ENCODE measurements around the gene SERINC1. TPM values are rescaled to one million over a fixed set of nuclear protein-coding genes. Genes with fewer than 3 reads are reported as not detected.
A peak's percentile ranks its signal among the peaks of the same experiment; 100 is the strongest.
"Not testable (repeated sequence)": the region's sequence is repeated elsewhere in the genome, so short reads cannot be mapped to it uniquely, and the experiment has no call there.

Gene SERINC1
- polyA plus RNA-seq (2013), result 71.9 TPM

DNA sequence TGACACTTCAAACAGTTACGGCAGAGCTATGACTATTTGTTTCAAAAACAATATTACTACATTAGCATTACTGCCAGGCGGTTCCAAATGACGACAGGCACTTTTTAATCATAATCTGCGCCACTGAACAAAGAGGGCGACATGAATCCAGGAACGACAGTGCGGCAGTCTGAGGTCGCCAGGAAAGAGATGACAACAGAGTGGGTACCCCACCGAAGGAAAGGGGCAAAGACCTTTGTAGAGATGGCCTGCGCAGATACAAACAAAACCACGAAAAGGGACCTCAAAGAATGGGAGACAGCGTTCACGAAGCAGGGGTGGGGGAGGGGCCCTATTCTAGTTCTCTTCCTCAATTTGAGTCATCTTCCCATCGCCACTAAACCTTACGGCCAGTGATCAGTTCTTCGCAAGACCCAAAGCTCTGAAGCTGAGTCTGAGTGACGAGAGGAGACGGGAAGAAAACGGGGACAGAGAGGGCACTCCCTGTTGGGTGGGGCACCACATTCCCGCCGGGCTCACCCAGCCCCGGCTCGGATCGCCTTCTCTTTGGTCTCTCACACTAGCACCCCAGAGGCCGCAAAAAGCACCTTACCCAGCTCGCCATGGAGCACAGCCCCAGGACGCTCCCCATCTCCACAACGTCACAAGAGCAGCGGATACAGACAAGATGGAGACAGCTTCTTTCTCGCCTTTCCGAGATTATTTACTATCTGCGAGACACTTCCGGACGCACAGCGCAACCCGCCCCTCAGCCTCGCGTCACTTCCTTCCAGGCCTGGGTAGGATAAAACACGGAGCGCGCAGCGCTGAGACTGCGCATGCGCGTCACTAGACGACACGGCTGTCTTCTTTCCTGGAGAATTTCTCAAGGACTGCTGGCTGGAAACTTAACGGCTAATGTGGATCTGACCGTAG is at the start of gene SERINC1:
Gene SERINC1 (minus strand): TSS at position 701 of the 915 bp plus-strand sequence. CDS start 70 bp downstream, at position 631.
- under 1% methylated on average over 44 of the region's 49 CpGs for WGBS (ENCODE audit: insufficient coverage)
- ChIA-PET POLR2A (interaction anchor here (0.6 to 1.4 kb wide), 3 partner anchors 17 to 69 kb away, joined by 3 to 6 read pairs (median 4); no protein-coding TSS in a partner anchor), CTCF (interaction anchor here (1.1 to 1.7 kb wide), 6 partner anchors 11 to 61 kb away, joined by 3 to 7 read pairs (median 4); no protein-coding TSS in a partner anchor)

DNA sequence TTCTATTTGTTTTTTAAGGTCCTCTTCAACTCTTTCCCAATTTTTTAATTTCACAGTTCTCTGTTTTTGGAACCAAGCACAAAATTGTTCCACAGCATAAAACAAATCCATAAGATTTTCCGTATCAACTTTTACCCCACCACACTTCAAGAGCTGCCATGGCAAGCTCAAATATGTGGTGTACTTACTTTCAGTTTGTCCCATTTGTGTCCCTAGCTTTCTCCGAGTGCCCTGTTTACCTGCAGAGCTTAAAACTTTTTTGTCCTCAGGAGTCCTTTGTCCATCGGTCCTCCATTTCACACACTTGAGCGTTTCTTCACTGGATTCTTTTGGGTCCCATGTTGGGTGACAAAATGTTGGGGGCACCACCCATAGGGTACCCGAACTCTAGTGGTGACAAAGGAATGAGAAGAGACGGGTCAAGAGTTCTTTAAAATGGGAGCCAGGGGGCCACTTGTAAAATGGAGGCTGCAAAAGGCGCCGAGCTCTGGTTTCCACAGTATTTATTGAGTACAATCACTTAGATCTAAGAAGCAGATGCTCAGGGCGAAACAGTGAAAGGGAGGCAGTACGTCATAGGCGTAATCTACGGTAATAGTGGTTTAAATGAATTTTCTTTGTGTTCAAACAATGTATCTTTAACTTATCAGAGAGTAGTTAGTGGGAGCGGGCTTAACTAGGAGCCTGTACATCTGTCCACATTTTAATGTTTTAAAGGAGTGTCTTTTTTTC is 39.8 kb upstream of the SERINC1 start:
- ChIA-PET POLR2A (no interaction called here), CTCF (interaction anchor here (1.3 kb wide), 1 partner anchor 19 kb away, joined by 5 read pairs; no protein-coding TSS in a partner anchor)
- 98% methylated on average over 9 of the region's 13 CpGs for whole genome bisulfite sequencing (ENCODE audit: insufficient coverage)
- H3K4me1 ChIP-seq (ENCODE audit: control extremely low read depth in 1 of 4, control insufficient read depth in 4 of 4, insufficient read depth in 4 of 4, low read length in 3 of 4), result no peaks in the 10 kb centered on the region
- H3K36me3 ChIP-seq (ENCODE audit: control insufficient read depth in 4 of 4, insufficient read depth in 4 of 4, low read length in 3 of 4), result no peaks in the 10 kb centered on the region
- H3K4me3 ChIP-seq (ENCODE audit: control insufficient read depth in 1 of 7, extremely low read depth in 1 of 7, insufficient read depth in 4 of 7, low read depth in 2 of 7, low read length in 6 of 7), result no peak overlapping the region
- H3K27me3 ChIP-seq (replicated peaks in 2 of 5; ENCODE audit: control insufficient read depth in 4 of 5, insufficient read depth in 5 of 5, low read length in 4 of 5), result no peaks in the 10 kb centered on the region
- DNase-seq, result no peak
- H3K9me3 ChIP-seq (ENCODE audit: control extremely low read depth in 1 of 5, control insufficient read depth in 4 of 5, insufficient read depth in 2 of 5, low read depth in 1 of 5, low read length in 4 of 5), result no peaks in the 10 kb centered on the region
- no peak overlapping the region for H3K27ac ChIP-seq (ENCODE audit: insufficient read depth in 1 of 2, low read depth in 1 of 2, low read length in 2 of 2, poor library complexity in 1 of 2, severe bottlenecking in 2 of 2)

More for the DNA sequence above, at the start of gene SERINC1:
- peaks cover 0 to 7% (median 2%) of the 10 kb centered on the region in 4 experiments for H3K36me3 ChIP-seq (ENCODE audit: control insufficient read depth in 4 of 4, insufficient read depth in 4 of 4, low read length in 3 of 4)
- no peaks in the 10 kb centered on the region for H3K27me3 ChIP-seq (replicated peaks in 2 of 5; ENCODE audit: control insufficient read depth in 4 of 5, insufficient read depth in 5 of 5, low read length in 4 of 5)
- H3K9me3 ChIP-seq (ENCODE audit: control extremely low read depth in 1 of 5, control insufficient read depth in 4 of 5, insufficient read depth in 2 of 5, low read depth in 1 of 5, low read length in 4 of 5), result no peaks in the 10 kb centered on the region
- peak; percentile 95 to 97 (median 97) for DNase-seq
- peaks cover 3 to 21% (median 15%) of the 10 kb centered on the region in 4 experiments for H3K4me1 ChIP-seq (ENCODE audit: control extremely low read depth in 1 of 4, control insufficient read depth in 4 of 4, insufficient read depth in 4 of 4, low read length in 3 of 4)
- H3K27ac ChIP-seq (ENCODE audit: insufficient read depth in 1 of 2, low read depth in 1 of 2, low read length in 2 of 2, poor library complexity in 1 of 2, severe bottlenecking in 2 of 2), result peak within 1 kb of the TSS; percentile 94 to 98
- H3K4me3 ChIP-seq (ENCODE audit: control insufficient read depth in 1 of 7, extremely low read depth in 1 of 7, insufficient read depth in 4 of 7, low read depth in 2 of 7, low read length in 6 of 7), result peak within 1 kb of the TSS; percentile 84 to 99 (median 91)

DNA sequence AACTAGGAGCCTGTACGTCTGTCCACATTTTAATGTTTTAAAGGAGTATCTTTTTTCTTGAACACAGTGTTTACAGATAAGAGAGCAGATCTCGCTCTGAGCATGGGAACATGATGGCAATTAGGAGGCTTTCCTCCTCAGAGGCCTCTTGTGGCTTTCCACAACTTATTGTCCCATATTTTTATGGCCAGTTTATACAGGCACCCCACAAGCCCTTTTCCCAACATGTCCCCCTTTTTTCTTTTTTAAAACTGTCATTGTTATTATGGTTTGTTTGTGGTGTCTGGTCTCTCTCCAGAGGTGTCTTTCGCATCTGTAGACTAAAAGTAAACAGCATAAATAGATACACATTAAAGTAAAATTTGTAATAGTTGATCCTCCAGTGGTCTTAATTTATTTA is 33.6 kb upstream of the SERINC1 start:
- WGBS (ENCODE audit: insufficient coverage), result no CpG with 5 or more reads among the region's 3 CpGs

DNA sequence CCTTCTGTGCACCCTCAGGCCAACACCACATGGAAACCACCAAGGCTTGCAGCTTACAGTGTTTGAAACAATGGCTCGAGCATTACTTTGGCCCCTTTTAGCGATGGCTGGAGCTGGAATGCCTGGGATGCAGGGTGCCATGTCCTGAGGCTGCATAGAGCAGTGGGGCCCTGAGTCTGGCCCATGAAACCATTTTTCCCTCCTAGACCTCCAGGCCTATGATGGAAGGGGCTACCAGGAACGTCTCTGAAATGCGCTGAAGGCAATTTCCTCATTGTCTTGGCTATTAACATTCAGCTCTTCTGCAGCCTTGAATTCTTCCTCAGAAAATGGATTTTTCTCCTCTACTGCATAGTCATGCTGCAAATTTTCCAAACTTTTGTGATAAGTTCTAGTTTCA is 29.9 kb upstream of the SERINC1 start:
- ChIA-PET CTCF (interaction anchor here (1.3 to 2.3 kb wide), 2 partner anchors 9 to 12 kb away, joined by 3 to 9 read pairs; no protein-coding TSS in a partner anchor), POLR2A (no interaction called here)
- Histone ChIP-seq H3K4me3 (ENCODE audit: control insufficient read depth in 1 of 7, extremely low read depth in 1 of 7, insufficient read depth in 4 of 7, low read depth in 2 of 7, low read length in 6 of 7) (no peak overlapping the region), H3K36me3 (ENCODE audit: control insufficient read depth in 4 of 4, insufficient read depth in 4 of 4, low read length in 3 of 4) (no peaks in the 10 kb centered on the region), H3K27ac (ENCODE audit: insufficient read depth in 1 of 2, low read depth in 1 of 2, low read length in 2 of 2, poor library complexity in 1 of 2, severe bottlenecking in 2 of 2) (no peak overlapping the region), H3K27me3 (replicated peaks in 2 of 5; ENCODE audit: control insufficient read depth in 4 of 5, insufficient read depth in 5 of 5, low read length in 4 of 5) (no peaks in the 10 kb centered on the region), H3K9me3 (ENCODE audit: control extremely low read depth in 1 of 5, control insufficient read depth in 4 of 5, insufficient read depth in 2 of 5, low read depth in 1 of 5, low read length in 4 of 5) (peaks cover 9 to 56% (median 16%) of the 10 kb centered on the region in 5 experiments), H3K4me1 (ENCODE audit: control extremely low read depth in 1 of 4, control insufficient read depth in 4 of 4, insufficient read depth in 4 of 4, low read length in 3 of 4) (no peaks in the 10 kb centered on the region)
- 95% methylated on average over 4 of the region's 4 CpGs for WGBS (ENCODE audit: insufficient coverage)
- no peak for DNase-seq

More for the DNA sequence above, 33.6 kb upstream of the SERINC1 start:
- POLR2A ChIA-PET; H3K27ac ChIP-seq (ENCODE audit: insufficient read depth in 1 of 2, low read depth in 1 of 2, low read length in 2 of 2, poor library complexity in 1 of 2, severe bottlenecking in 2 of 2); H3K36me3 ChIP-seq (ENCODE audit: control insufficient read depth in 4 of 4, insufficient read depth in 4 of 4, low read length in 3 of 4); H3K27me3 ChIP-seq (replicated peaks in 2 of 5; ENCODE audit: control insufficient read depth in 4 of 5, insufficient read depth in 5 of 5, low read length in 4 of 5); CTCF ChIA-PET; DNase-seq; H3K4me1 ChIP-seq (ENCODE audit: control extremely low read depth in 1 of 4, control insufficient read depth in 4 of 4, insufficient read depth in 4 of 4, low read length in 3 of 4); H3K4me3 ChIP-seq (ENCODE audit: control insufficient read depth in 1 of 7, extremely low read depth in 1 of 7, insufficient read depth in 4 of 7, low read depth in 2 of 7, low read length in 6 of 7): not testable (repeated sequence)
- peaks cover 7 to 36% (median 14%) of the 10 kb centered on the region in 5 experiments for H3K9me3 ChIP-seq (ENCODE audit: control extremely low read depth in 1 of 5, control insufficient read depth in 4 of 5, insufficient read depth in 2 of 5, low read depth in 1 of 5, low read length in 4 of 5)

DNA sequence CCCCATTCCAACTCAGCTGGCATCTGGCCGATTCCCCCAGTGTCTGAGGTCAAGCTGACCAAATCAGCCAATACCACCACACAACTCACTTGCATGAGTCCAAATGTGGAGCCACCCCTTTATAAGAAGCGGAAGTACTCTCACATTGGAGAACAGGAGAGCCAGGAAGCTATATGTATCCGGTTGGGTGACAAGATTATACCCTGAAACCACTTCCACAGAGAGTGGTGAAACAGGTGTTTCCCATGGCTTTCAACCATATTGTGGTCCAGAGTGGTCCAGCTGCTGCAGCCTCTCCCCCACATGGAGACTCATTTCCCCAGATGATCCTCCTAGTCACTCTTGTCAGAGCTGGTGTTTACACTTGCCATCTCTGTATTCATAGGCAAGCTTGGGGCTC is 24.0 kb upstream of the SERINC1 start:
- ChIA-PET POLR2A (interaction anchor here (0.6 to 0.7 kb wide), 2 partner anchors 35 to 214 kb away, joined by 3 read pairs; no protein-coding TSS in a partner anchor), CTCF (interaction anchor here (0.9 to 3.7 kb wide), 4 partner anchors 17 to 36 kb away, joined by 3 to 25 read pairs (median 6); no protein-coding TSS in a partner anchor)
- Histone ChIP-seq H3K27ac (ENCODE audit: insufficient read depth in 1 of 2, low read depth in 1 of 2, low read length in 2 of 2, poor library complexity in 1 of 2, severe bottlenecking in 2 of 2) (no peak overlapping the region), H3K27me3 (replicated peaks in 2 of 5; ENCODE audit: control insufficient read depth in 4 of 5, insufficient read depth in 5 of 5, low read length in 4 of 5) (peaks cover 0 to 8% (median 0%) of the 10 kb centered on the region in 5 experiments), H3K9me3 (ENCODE audit: control extremely low read depth in 1 of 5, control insufficient read depth in 4 of 5, insufficient read depth in 2 of 5, low read depth in 1 of 5, low read length in 4 of 5) (peaks cover 2 to 24% (median 7%) of the 10 kb centered on the region in 5 experiments), H3K4me1 (ENCODE audit: control extremely low read depth in 1 of 4, control insufficient read depth in 4 of 4, insufficient read depth in 4 of 4, low read length in 3 of 4) (peaks cover 5 to 16% (median 10%) of the 10 kb centered on the region in 4 experiments), H3K36me3 (ENCODE audit: control insufficient read depth in 4 of 4, insufficient read depth in 4 of 4, low read length in 3 of 4) (no peaks in the 10 kb centered on the region), H3K4me3 (ENCODE audit: control insufficient read depth in 1 of 7, extremely low read depth in 1 of 7, insufficient read depth in 4 of 7, low read depth in 2 of 7, low read length in 6 of 7) (no peak overlapping the region)
- 61% methylated on average over 2 of the region's 3 CpGs for WGBS (ENCODE audit: insufficient coverage)
- peak; percentile 66 to 96 (median 94) for DNase-seq

DNA sequence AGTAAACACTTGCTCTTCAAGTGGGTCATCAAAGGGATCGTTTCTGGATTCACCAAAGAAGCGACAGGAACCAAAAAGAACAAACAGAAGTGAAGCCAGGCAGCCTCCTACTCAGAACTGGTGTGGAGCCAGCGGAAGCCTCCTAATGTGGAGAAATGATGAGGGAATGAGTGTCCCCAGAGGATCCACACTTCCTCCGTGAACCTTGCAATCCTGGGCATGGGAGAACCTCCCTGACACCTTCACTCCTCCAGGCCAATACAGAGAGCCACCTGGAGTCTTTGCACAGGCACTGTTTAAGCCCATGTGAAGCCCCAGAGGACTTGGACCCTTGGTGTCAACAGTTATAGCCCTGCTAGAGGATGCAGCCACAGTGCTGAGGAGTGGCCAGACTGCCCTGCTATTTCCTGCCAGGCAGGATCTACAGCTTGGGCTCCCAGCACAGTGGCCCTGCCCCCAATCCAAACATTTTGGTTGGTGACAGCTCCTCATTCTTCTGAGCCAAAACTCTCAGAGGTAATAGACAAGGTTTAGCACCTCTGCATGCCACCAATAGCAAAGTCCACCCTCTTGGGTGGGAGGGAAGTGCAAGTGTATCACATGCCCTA is 23.2 kb upstream of the SERINC1 start:
- CTCF ChIA-PET, result interaction anchor here (1.4 to 3.7 kb wide), 2 partner anchors 16 to 35 kb away, joined by 3 to 25 read pairs; no protein-coding TSS in a partner anchor

More for the DNA sequence above, 23.2 kb upstream of the SERINC1 start:
- Histone ChIP-seq H3K4me1 (ENCODE audit: control extremely low read depth in 1 of 4, control insufficient read depth in 4 of 4, insufficient read depth in 4 of 4, low read length in 3 of 4) (peaks cover 5 to 16% (median 10%) of the 10 kb centered on the region in 4 experiments), H3K27ac (ENCODE audit: insufficient read depth in 1 of 2, low read depth in 1 of 2, low read length in 2 of 2, poor library complexity in 1 of 2, severe bottlenecking in 2 of 2) (no peak overlapping the region), H3K36me3 (ENCODE audit: control insufficient read depth in 4 of 4, insufficient read depth in 4 of 4, low read length in 3 of 4) (no peaks in the 10 kb centered on the region), H3K9me3 (ENCODE audit: control extremely low read depth in 1 of 5, control insufficient read depth in 4 of 5, insufficient read depth in 2 of 5, low read depth in 1 of 5, low read length in 4 of 5) (peaks cover 2 to 19% (median 6%) of the 10 kb centered on the region in 5 experiments), H3K4me3 (ENCODE audit: control insufficient read depth in 1 of 7, extremely low read depth in 1 of 7, insufficient read depth in 4 of 7, low read depth in 2 of 7, low read length in 6 of 7) (no peak overlapping the region), H3K27me3 (replicated peaks in 2 of 5; ENCODE audit: control insufficient read depth in 4 of 5, insufficient read depth in 5 of 5, low read length in 4 of 5) (peaks cover 0 to 8% (median 0%) of the 10 kb centered on the region in 5 experiments)
- 100% methylated on average over 2 of the region's 4 CpGs for WGBS (ENCODE audit: insufficient coverage)
- POLR2A ChIA-PET, result interaction anchor here (0.6 to 0.7 kb wide), 2 partner anchors 9 to 215 kb away, joined by 3 read pairs; no protein-coding TSS in a partner anchor
- peak in 1 of 3 donors; percentile 19 for DNase-seq

All from common myeloid progenitor, CD34-positive (primary cell).